Adipocyte (in vitro differentiated cells): ENCODE measurements around the gene BARX1.

ENCODE experiments used
- DNase-seq: peaks from one replicate; pipeline ENCODE4 v3.0.0-alpha.2; 2015; ENCODE audit warnings: low read depth
- H3K27me3 ChIP-seq: replicated peaks from 2 replicates; pipeline ENCODE4 v1.7.0; 2013; ENCODE audit warnings: mild to moderate bottlenecking, low read length, moderate library complexity; ENCODE audit not compliant: control insufficient read depth, insufficient read depth
- H3K36me3 ChIP-seq: 2 replicates; pipeline ENCODE4 v1.7.0; 2013; ENCODE audit warnings: low read length, mild to moderate bottlenecking, moderate library complexity; ENCODE audit not compliant: control insufficient read depth, insufficient read depth, severe bottlenecking
- H3K4me1 ChIP-seq: 2 replicates; pipeline ENCODE4 v1.7.0; 2013; ENCODE audit warnings: mild to moderate bottlenecking, low read length, moderate library complexity; ENCODE audit not compliant: control insufficient read depth, insufficient read depth
- H3K4me3 ChIP-seq: 2 replicates; pipeline ENCODE4 v1.7.0; 2013; ENCODE audit warnings: mild to moderate bottlenecking, low read length, moderate library complexity
- H3K9ac ChIP-seq: 2 replicates; pipeline ENCODE4 v1.7.0; 2013; ENCODE audit warnings: mild to moderate bottlenecking, low read length, moderate library complexity
- H3K9me3 ChIP-seq: 2 replicates; pipeline ENCODE4 v1.7.0; 2013; ENCODE audit warnings: mild to moderate bottlenecking, low read length, moderate library complexity; ENCODE audit not compliant: control insufficient read depth

BARX1 gene

DNA sequence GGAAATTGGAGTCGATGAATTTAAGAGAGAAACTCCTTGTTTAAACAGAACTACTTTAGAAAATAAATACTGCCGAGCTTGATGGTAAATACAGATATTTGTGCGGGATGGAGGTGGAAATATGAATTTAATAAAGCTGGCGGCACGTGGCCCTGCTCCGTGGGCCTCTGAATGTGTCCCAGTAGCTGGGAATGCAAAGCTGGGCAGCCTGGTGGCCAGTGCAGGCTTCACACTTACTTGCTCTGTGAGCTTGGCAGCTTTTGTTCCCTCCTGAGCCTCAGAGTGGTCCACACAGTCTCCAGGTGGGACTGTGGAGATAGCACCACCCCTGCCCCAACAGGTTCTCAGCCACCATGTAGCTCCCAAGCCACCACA is 45.9 kb downstream of the BARX1 start:
- no peak overlapping the region for H3K9ac ChIP-seq
- peaks cover 5% of the 10 kb centered on the region for H3K9me3 ChIP-seq
- peaks cover 26% of the 10 kb centered on the region for H3K27me3 ChIP-seq
- H3K4me1 ChIP-seq: no peaks in the 10 kb centered on the region
- H3K36me3 ChIP-seq: no peaks in the 10 kb centered on the region
- no peak for DNase-seq
- H3K4me3 ChIP-seq: no peak overlapping the region

DNA sequence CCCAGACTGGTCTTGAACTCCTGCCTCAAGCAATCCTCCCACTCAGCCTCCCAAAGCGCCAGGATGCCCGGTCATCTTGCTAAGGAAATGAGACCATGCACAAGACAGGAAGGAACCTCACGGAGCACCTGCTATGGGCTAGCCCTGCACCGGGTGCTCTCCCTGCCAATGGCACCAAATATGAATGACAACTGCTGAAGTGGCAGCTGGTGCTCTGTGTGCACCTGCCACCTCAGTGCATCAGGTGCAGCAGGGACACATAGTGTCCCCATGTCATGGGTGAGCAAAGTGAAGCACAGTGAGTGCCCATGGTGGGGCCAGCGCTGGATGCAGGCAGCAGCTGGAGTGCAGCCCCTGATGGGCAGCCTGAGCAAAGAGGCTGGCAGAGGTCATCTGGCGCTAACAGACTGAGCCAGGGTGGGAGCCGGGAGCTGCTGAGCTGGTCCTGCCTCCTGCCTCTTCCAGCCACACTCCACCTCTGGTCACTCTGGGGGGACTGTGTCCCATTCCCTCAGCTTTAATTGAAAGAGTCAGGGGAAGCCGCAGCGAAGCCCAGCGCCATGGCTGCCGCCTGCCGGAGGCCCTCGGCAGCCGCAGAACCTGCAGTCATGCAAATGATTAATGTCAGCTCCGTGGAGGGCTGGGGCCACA is 46.4 kb downstream of the BARX1 start:
- Histone ChIP-seq H3K9ac (no peak overlapping the region), H3K4me3 (no peak overlapping the region), H3K27me3 (peaks cover 26% of the 10 kb centered on the region), H3K36me3 (no peaks in the 10 kb centered on the region), H3K4me1 (no peaks in the 10 kb centered on the region), H3K9me3 (peaks cover 5% of the 10 kb centered on the region)
- peak; percentile 12 for DNase-seq

DNA sequence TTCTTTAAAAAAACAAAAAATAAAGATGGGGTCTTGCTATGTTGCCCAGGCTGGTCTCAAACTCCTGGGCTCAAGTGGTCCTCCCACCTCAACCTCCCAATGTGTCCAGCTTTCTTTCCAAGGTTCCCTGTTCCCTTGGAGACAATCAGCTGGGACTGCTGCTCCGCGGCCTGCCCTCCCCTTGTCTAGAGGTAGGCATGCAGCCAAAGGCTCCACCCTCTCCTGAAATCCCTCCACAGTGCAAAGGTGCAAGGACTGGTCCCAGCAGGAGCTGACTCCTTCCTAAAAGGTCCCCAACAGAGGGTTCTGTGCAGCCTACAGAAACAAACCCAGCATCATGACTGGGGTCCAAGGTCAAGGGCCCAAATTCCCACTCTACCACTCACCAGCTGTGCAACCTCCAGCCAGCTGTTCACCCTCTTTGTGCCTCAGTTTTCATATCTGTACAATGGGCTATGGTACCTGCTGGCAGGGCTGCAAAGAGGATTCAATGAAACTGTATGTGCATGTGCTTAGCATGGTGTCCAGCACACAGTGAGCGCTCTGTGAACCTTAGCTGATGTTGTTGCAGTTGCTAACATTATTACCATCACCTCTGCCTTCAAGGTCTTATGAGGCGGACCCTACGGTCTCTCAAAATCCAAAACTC is 47.5 kb downstream of the BARX1 start:
- Histone ChIP-seq H3K9me3 (peaks cover 5% of the 10 kb centered on the region), H3K4me1 (no peaks in the 10 kb centered on the region), H3K27me3 (peaks cover 26% of the 10 kb centered on the region), H3K36me3 (no peaks in the 10 kb centered on the region), H3K9ac (no peak overlapping the region), H3K4me3 (no peak overlapping the region)
- no peak for DNase-seq

DNA sequence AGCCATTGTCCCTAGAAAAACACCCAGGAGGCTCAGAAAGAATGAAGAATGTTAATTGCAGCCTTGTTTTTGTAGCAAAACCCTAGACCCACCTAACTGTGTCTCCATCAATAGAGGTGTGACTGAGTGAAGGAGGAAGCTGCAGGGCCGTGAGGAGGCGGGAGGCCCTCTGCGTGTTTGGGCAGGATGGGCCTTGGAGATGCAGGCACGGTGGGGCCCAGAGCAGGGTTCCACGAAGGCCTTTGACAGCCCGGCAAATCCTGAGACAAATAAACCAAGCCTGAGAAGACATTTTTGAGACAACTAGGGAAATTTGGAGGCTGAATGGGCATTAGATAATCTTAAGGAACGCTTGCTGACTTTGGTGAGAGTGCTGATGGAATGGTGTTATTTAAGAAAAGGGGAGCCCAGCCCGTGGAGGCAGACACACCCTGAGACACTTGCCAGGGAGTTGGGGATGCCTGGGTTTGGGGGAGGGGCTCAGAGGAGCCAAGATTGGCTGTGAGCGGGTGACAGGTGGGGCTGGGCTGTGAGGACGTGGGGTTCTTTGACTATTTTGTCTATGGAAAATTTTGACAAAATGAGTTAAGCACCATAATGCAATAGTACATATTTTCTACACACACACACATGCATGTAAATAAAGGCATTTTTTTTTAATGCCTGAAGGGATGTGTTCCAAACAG is 48.8 kb downstream of the BARX1 start:
- Histone ChIP-seq H3K4me3 (no peak overlapping the region), H3K4me1 (no peaks in the 10 kb centered on the region), H3K27me3 (peaks cover 16% of the 10 kb centered on the region), H3K9me3 (peaks cover 5% of the 10 kb centered on the region), H3K36me3 (no peaks in the 10 kb centered on the region), H3K9ac (no peak overlapping the region)
- no peak for DNase-seq

DNA sequence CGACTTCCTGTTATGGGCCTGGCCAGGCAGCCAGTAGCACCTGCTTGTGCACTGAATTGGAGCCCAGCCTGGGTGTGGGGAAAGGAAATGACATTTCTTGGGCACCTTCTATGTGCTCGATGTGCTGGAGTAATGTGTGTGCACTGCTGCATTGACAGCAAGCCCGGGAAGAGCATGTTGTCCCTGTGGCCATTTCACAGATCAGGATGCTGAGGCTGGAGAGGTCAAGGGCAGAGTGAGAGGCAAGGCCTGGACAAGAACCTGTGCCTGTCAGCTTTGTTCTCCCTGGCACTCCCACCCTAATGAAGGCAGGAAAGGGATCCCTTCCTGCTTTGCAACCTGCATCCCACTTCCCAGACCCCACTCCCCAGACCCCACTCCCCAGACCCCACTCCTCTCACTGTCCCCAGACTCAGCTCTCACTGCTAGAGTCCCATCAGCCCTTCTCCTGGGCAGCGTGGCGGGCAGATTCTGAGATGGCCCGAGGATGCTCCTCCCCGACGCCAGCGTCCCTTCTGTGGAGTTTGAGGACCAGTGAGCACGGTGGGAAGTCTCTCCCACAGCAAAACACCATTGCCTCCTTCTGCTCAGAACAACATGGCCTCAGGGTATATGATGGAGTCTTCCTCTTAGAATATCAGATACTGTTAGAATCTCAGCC is 49.6 kb downstream of the BARX1 start:
- H3K9ac ChIP-seq: no peak overlapping the region
- H3K27me3 ChIP-seq: peaks cover 11% of the 10 kb centered on the region
- no peaks in the 10 kb centered on the region for H3K4me1 ChIP-seq
- no peak for DNase-seq
- H3K4me3 ChIP-seq: no peak overlapping the region
- H3K36me3 ChIP-seq: no peaks in the 10 kb centered on the region
- H3K9me3 ChIP-seq: peaks cover 5% of the 10 kb centered on the region

DNA sequence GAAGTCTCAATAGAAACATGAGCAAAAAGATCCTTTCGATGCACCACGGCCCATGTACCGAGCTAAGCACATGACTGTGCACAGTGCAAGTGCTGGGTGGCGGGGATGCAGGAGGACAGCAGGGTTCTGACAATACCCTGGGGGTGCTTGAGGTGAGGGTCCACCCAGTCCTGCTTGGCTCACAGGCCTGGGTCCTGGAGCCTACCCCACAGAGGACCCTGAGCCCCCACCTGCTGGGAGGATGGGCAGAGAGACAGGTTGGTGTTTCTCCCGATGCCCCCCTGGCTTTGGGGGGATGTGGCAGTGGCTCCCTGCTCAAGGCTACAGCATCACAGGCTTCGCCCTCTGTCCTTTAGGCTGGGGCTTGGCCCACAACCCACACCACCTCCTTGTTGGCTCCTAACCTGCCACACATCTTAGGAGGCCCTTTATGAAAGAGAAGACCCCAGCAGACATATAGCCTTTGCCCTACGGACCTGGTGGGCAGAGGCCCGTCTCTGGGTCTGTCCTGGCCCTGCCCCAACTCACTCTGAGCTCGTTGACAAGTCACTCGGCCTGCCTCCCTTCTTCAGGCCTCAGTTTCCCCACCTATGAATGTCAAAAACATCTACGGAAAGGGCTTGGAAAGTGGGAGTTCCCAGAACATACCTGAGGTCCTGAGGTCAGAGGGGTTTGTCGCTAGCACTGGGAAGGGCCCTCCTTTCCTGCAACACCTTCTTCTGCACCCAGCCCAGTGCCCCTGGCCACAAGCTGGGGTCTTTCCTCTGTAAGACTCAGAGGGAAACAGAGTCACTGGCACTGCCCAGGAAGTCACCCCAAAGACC is 50.3 kb downstream of the BARX1 start:
- Histone ChIP-seq H3K27me3 (peaks cover 9% of the 10 kb centered on the region), H3K36me3 (no peaks in the 10 kb centered on the region), H3K9ac (no peak overlapping the region), H3K9me3 (peaks cover 5% of the 10 kb centered on the region), H3K4me1 (no peaks in the 10 kb centered on the region), H3K4me3 (no peak overlapping the region)
- DNase-seq: no peak

DNA sequence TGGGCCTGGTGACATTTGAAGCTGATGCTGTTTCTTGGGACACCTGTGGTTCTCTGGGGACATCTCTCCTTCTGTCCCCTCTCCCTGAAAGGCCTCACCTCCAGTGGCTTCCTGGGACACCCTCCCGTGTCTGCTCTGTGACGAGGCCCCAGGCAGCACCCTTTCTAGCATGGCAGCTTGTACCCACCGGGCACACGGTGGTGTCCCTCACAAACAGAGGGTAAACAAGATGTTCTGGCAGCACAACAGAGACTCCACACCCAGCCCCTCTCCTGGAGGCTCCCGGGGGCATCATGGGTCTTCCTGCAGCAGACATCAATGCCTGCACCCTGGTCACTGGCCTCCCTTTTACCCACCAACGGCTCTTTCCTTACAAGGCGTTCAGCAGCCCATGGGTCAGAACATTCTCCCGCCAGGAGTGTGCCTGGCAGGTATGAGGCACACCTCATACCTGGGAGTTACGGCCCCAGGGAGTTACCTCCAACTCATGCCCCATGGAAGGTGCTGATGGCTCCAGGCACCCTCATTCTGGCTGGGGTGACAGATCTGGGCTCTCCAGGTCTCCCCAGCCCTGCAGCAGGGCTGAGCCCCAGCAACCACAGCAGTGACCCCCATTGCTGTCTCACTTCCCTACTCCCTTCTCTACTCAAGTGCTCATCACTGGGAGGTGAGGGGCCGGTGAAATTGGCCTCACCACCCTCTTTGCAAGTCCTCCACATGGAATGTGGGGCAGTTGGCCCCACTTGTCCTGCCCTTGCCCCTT is 51.1 kb downstream of the BARX1 start:
- H3K4me1 ChIP-seq: no peaks in the 10 kb centered on the region
- H3K4me3 ChIP-seq: no peak overlapping the region
- H3K9ac ChIP-seq: no peak overlapping the region
- no peaks in the 10 kb centered on the region for H3K36me3 ChIP-seq
- H3K9me3 ChIP-seq: peaks cover 5% of the 10 kb centered on the region
- H3K27me3 ChIP-seq: peaks cover 2% of the 10 kb centered on the region
- no peak for DNase-seq

DNA sequence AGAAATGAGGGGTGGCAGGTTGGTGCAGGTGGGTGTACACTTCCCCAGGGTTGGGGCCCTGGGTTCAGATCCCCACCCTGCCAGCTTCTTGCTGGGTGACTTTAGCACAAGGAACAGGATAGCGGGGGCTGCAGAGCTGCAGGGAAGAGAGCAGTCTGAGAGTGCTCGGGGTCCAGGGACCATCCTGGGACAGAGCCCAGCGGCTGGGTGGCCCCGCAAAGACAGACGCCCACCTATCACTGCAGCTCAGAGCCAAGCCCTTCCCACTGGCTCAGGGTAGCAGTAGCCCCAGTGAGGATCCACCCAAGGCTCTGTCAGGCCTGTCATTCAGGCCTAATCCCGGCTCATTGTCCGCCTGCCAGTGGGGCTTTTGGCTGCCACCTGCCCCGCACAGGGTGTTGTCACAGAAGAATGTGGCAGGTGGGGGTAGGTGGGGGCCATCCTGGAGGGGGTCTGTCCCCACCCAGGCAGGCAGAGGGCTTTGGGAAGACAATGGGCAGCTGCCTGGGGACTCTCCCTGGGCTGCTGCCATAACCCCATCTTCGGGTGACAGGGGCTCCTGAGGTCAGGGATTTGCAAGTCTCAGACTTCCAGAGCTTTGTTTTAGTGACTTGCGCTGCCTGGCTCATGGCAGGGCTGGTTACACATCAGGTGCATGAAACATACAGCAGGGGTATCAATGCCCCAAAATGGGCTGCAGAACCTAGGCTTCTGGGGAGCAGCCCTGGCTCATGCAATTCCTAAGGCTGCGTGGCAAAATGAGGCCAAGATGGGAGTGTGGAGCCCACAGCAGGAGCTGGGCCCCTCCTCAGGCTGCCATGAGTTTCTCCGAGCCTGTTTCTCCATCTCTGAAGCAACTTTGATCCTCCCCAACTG is 52.1 kb downstream of the BARX1 start:
- Histone ChIP-seq H3K36me3 (no peaks in the 10 kb centered on the region), H3K9me3 (peaks cover 5% of the 10 kb centered on the region), H3K4me1 (no peaks in the 10 kb centered on the region), H3K4me3 (no peak overlapping the region), H3K9ac (no peak overlapping the region), H3K27me3 (peaks cover under 1% of the 10 kb centered on the region)
- DNase-seq: no peak

DNA sequence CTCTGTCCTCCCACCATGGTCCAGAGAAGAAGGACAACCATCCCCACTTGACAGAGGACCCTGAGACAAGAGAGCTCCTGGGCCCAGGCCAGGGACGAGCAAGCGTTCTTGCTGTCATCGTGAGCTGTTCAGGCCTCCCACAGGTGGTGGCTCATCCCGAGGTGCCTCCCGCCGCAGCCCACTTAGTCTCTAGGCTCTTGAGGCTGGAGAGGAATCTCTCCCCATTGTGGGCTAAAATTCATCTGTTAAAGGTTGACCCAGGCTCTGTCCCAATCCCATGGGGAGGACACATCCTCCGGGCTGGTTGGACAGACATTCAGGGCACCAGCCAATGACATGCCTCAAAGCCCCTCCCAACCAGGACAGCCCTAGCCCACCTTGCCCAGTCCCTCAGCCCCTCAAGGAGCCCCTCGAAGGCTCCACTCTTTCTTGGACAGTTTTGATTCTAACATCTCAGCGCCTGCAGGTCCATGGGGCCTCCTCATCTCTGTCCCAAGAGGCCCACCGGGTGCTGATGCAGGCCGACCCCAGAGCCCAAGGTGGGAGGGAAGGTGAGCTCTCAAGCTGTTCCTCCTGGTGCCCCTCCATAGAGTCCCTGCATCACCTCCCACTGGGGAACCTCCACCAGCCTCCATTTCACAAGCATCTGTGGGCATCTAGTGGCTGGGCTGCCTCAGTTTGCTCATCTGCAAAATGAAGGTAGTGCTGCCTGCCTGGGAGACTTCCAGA is 52.9 kb downstream of the BARX1 start:
- Histone ChIP-seq H3K36me3 (no peaks in the 10 kb centered on the region), H3K9ac (no peak overlapping the region), H3K4me1 (no peaks in the 10 kb centered on the region), H3K4me3 (no peak overlapping the region), H3K9me3 (peaks cover 4% of the 10 kb centered on the region), H3K27me3 (no peaks in the 10 kb centered on the region)
- DNase-seq: no peak
